Body of pancreas (tissue), 4 donors: ENCODE results near the gene CD3D.

Experiments used
- POLR2A ChIP-seq, 3 donors: fragments of 450-650 bp; IDR thresholded peaks; one replicate each; pipeline ENCODE4 v1.6.1; 2016; ENCODE audit warnings: antibody characterized with exemption in 3 of 3, mild to moderate bottlenecking in 2 of 3
- TF ChIP-seq, protein P1 (sequence below), 7 experiments: fragments of 450-650 bp in 4 of 7; fragments of 200-600 bp in 3 of 7; sonication (generic) in 3 of 7; IDR thresholded peaks; one replicate each; pipeline ENCODE4 v1.5.1; 2016 to 2019; ENCODE audit warnings: antibody characterized with exemption in 7 of 7

DNA sequence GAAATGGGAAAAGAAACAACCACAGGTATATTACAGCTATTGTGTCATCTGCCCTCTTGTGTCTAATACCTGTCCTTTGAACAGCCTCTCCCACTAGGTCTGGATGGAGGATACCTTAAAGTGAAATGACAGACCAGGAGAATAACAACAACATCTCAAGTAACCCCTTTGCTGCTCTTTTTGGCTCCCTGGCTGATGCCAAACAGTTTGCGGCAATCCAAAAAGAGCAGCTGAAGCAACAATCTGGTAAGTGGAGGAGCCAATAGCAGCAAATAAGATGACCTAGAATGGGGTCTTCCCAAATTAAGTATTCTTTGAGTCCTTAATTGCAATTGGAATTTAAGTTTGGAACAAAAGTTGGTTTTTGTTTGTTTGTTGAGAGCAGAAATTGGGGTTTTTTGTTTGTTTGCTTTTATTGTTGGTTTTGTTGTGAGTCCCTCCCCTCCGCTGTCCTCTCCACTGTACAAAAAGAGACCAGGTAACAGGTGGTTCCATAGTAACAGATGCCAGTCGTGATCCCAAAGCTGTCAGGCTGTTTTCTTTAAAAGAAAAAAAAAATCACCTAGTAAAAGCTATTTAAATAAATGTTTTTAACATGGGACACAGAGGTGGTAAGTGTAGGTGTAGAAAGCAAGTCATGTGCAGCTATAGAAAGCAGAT, 22.6 kb upstream of the CD3D start:
- TF ChIP-seq, protein P1, sequence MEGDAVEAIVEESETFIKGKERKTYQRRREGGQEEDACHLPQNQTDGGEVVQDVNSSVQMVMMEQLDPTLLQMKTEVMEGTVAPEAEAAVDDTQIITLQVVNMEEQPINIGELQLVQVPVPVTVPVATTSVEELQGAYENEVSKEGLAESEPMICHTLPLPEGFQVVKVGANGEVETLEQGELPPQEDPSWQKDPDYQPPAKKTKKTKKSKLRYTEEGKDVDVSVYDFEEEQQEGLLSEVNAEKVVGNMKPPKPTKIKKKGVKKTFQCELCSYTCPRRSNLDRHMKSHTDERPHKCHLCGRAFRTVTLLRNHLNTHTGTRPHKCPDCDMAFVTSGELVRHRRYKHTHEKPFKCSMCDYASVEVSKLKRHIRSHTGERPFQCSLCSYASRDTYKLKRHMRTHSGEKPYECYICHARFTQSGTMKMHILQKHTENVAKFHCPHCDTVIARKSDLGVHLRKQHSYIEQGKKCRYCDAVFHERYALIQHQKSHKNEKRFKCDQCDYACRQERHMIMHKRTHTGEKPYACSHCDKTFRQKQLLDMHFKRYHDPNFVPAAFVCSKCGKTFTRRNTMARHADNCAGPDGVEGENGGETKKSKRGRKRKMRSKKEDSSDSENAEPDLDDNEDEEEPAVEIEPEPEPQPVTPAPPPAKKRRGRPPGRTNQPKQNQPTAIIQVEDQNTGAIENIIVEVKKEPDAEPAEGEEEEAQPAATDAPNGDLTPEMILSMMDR (IDR thresholded peaks at IDR 0.05) = no peak
- no peak for TF ChIP-seq POLR2A (IDR thresholded peaks at IDR 0.05)
